ENCODE measurements around the gene XIAP.

DNA sequence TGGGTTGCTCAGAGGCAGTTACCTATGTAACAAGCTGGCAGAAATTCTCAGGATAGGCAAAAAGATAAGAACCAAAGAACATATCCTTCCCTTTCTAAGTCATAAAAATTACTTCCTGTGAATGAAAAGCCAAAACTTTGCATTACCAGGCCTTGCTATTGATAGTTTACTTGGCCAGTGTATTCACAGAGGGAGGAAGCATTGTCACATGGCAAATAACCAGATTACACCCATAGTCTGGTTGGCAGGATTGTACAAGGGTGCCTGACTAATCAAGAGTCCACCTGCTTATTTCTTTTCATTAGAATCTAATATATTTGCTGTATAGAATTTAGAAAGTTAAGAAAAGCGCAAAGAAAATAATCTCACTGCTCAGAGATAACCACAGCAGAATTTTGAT lies 14.1 kb downstream of the XIAP start:
- TF ChIP-seq, protein P1, sequence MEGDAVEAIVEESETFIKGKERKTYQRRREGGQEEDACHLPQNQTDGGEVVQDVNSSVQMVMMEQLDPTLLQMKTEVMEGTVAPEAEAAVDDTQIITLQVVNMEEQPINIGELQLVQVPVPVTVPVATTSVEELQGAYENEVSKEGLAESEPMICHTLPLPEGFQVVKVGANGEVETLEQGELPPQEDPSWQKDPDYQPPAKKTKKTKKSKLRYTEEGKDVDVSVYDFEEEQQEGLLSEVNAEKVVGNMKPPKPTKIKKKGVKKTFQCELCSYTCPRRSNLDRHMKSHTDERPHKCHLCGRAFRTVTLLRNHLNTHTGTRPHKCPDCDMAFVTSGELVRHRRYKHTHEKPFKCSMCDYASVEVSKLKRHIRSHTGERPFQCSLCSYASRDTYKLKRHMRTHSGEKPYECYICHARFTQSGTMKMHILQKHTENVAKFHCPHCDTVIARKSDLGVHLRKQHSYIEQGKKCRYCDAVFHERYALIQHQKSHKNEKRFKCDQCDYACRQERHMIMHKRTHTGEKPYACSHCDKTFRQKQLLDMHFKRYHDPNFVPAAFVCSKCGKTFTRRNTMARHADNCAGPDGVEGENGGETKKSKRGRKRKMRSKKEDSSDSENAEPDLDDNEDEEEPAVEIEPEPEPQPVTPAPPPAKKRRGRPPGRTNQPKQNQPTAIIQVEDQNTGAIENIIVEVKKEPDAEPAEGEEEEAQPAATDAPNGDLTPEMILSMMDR (conservative IDR thresholded peaks at IDR 0.05; ENCODE audit: low read depth, low read length), result no peak
- no peak for TF ChIP-seq EZH2 (IDR thresholded peaks at IDR 0.05; ENCODE audit: low read length, unreplicated experiment)

Data from PC-3 (cell line).